GM12878 (cell line): ENCODE results near the gene SSR1. TPM values are rescaled to one million over a fixed set of nuclear protein-coding genes. Genes with fewer than 3 reads are reported as not detected.
A peak's percentile ranks its signal among the peaks of the same experiment; 100 is the strongest.

Source experiments
- ATAC-seq: fragments of 200-7000 bp; cut with Tn5 transposase; 3 replicates; pipeline ENCODE4 v1.9.1; 2020; ENCODE audit warnings: mild to moderate bottlenecking, moderate library complexity
- BruUV-seq: library from RNA; stranded (reverse); fragments of 400-500 nt; replicated peaks from 2 replicates; lab custom pipeline; 2021; lab: Mats Ljungman, UMichigan
- CTCF ChIA-PET: fragments of 300-600 bp; sonication (Branson Sonifier 250); formaldehyde crosslinking; extraction: SDS; loops from one replicate; lab custom pipeline; 2021; ENCODE audit warnings: inconsistent platforms; lab: Yijun Ruan, JAX
- POLR2A ChIA-PET: fragments of 350-600 bp; formaldehyde crosslinking; extraction: SDS; loops from one replicate; lab custom pipeline; 2021; ENCODE audit warnings: inconsistent platforms; lab: Charles Lee
- RAD21 ChIA-PET: fragments of 300-600 bp; sonication (Branson Sonifier 250); formaldehyde crosslinking; loops from one replicate; lab custom pipeline; 2023; ENCODE audit warnings: antibody characterized with exemption; ENCODE audit not compliant: unreplicated experiment; lab: Charles Lee
- SMC1A ChIA-PET: fragments of 300-600 bp; sonication (Branson Sonifier 250); formaldehyde crosslinking; loops from one replicate; lab custom pipeline; 2023; ENCODE audit not compliant: unreplicated experiment, uncharacterized antibody; lab: Charles Lee
- DNase-seq: peaks from one replicate; pipeline ENCODE4 v3.0.0-alpha.2; 2011; ENCODE audit warnings: low read depth, low spot score
- FAIRE-seq: peaks from 3 replicates; lab custom pipeline; 2011; peaks lifted over from hg19 to GRCh38; lab: Jason Lieb, UNC
- H2AFZ ChIP-seq: 2 replicates; pipeline ENCODE4 v1.6.0; 2011; ENCODE audit warnings: low read depth, low read length, control low read depth; ENCODE audit not compliant: control insufficient read depth
- H3K27ac ChIP-seq: 2 replicates; pipeline ENCODE4 v1.5.1; 2011; ENCODE audit warnings: control low read depth; ENCODE audit not compliant: control insufficient read depth, insufficient read depth
- H3K27me3 ChIP-seq, 2 experiments: replicated peaks in 1 of 2; 2 replicates each; pipeline versions ENCODE4 v1.6.0 to v1.6.1; 2011; ENCODE audit warnings: low read length in 1 of 2; ENCODE audit not compliant: control insufficient read depth in 2 of 2, insufficient read depth in 2 of 2
- H3K36me3 ChIP-seq, 2 experiments: 2 replicates each; pipeline ENCODE4 v1.5.1; 2011; ENCODE audit warnings: low read length in 1 of 2; ENCODE audit not compliant: control insufficient read depth in 2 of 2, insufficient read depth in 2 of 2
- H3K4me1 ChIP-seq: 2 replicates; pipeline ENCODE4 v1.6.1; 2011; ENCODE audit warnings: mild to moderate bottlenecking, low read length, moderate library complexity, mixed read lengths; ENCODE audit not compliant: control insufficient read depth, insufficient read depth
- H3K4me2 ChIP-seq: 2 replicates; pipeline ENCODE4 v1.6.0; 2011; ENCODE audit warnings: control low read depth; ENCODE audit not compliant: control insufficient read depth, insufficient read depth
- H3K4me3 ChIP-seq: fragments of 200-600 bp; sonication (generic); 2 replicates; pipeline ENCODE4 v1.5.1; 2016
- H3K79me2 ChIP-seq: 2 replicates; pipeline ENCODE4 v1.6.0; 2011; ENCODE audit warnings: low read length; ENCODE audit not compliant: control insufficient read depth, insufficient read depth
- H3K9ac ChIP-seq: 2 replicates; pipeline ENCODE4 v1.8.0; 2011; ENCODE audit warnings: low read length, control low read depth, mixed read lengths; ENCODE audit not compliant: control insufficient read depth, insufficient read depth
- H3K9me3 ChIP-seq: replicated peaks from 3 replicates; pipeline ENCODE4 v1.5.1; 2011; ENCODE audit warnings: mild to moderate bottlenecking, low read length; ENCODE audit not compliant: control insufficient read depth, insufficient read depth
- H4K20me1 ChIP-seq: 2 replicates; pipeline ENCODE4 v1.6.0; 2011; ENCODE audit not compliant: control insufficient read depth, insufficient read depth
- CEBPB ChIP-seq, 2 experiments: fragments of 150-350 bp in 1 of 2; IDR thresholded peaks; 2 replicates each; pipeline ENCODE4 v1.6.1; 2012 to 2014; ENCODE audit warnings: low read depth in 2 of 2, low read length in 2 of 2, borderline replicate concordance in 1 of 2, inconsistent platforms in 1 of 2
- EP300 ChIP-seq, 2 experiments: fragments of 150-350 bp in 1 of 2; IDR thresholded peaks; 2 replicates each; pipeline ENCODE4 v1.6.1; 2011 to 2012; ENCODE audit warnings: low read depth in 2 of 2, low read length in 2 of 2, borderline replicate concordance in 1 of 2, improper control_type of control experiment in 1 of 2, inconsistent platforms in 1 of 2; ENCODE audit not compliant: control insufficient read depth in 1 of 2
- HDAC6 ChIP-seq: fragments of 200-600 bp; sonication (generic); IDR thresholded peaks from one replicate; pipeline ENCODE4 v1.8.0; 2017; ENCODE audit warnings: antibody characterized with exemption; ENCODE audit not compliant: unreplicated experiment
- RELB ChIP-seq: fragments of 450-650 bp; IDR thresholded peaks from 2 replicates; pipeline ENCODE4 v1.6.1; 2017; ENCODE audit warnings: low read depth, mild to moderate bottlenecking, moderate library complexity
- SIX5 ChIP-seq: IDR thresholded peaks from 2 replicates; pipeline ENCODE4 v1.6.1; 2011; ENCODE audit warnings: mild to moderate bottlenecking, low read depth, low read length, moderate library complexity; ENCODE audit not compliant: severe bottlenecking
- SMAD1 ChIP-seq: fragments of 450-650 bp; IDR thresholded peaks from 2 replicates; pipeline ENCODE4 v1.6.1; 2018; ENCODE audit warnings: mild to moderate bottlenecking, low read depth; ENCODE audit not compliant: partially characterized antibody
- SMAD5 ChIP-seq: IDR thresholded peaks from 2 replicates; pipeline ENCODE4 v1.6.1; 2016; ENCODE audit warnings: antibody characterized with exemption, low read depth
- SUPT20H ChIP-seq: IDR thresholded peaks from 2 replicates; pipeline ENCODE4 v1.6.1; 2011; ENCODE audit warnings: low read depth, mild to moderate bottlenecking, low read length, moderate library complexity, borderline replicate concordance; ENCODE audit not compliant: control insufficient read depth
- TARDBP ChIP-seq: IDR thresholded peaks from 2 replicates; pipeline ENCODE4 v1.6.1; 2016; ENCODE audit warnings: borderline replicate concordance
- TCF3 ChIP-seq: IDR thresholded peaks from 2 replicates; pipeline ENCODE4 v1.6.1; 2012; ENCODE audit warnings: low read depth, mild to moderate bottlenecking, low read length, borderline replicate concordance; ENCODE audit not compliant: insufficient read depth
- WRNIP1 ChIP-seq: IDR thresholded peaks from 2 replicates; pipeline ENCODE4 v1.6.1; 2011; ENCODE audit warnings: low read depth, low read length, improper control_type of control experiment, borderline replicate concordance
- ZNF207 ChIP-seq: fragments of 450-650 bp; IDR thresholded peaks from 2 replicates; pipeline ENCODE4 v1.6.1; 2014; ENCODE audit warnings: antibody characterized with exemption, mild to moderate bottlenecking, borderline replicate concordance
- ZNF217 ChIP-seq: fragments of 450-650 bp; IDR thresholded peaks from 2 replicates; pipeline ENCODE4 v1.6.1; 2017; ENCODE audit warnings: antibody characterized with exemption, mild to moderate bottlenecking
- WGBS: methylation state at CpG from one replicate; pipeline ENCODE4 v1.1.6; 2016; ENCODE audit warnings: low lambda C conversion rate; ENCODE audit not compliant: insufficient replicate concordance, insufficient coverage; ENCODE audit errors: missing lambda C conversion rate; 5-methylcytosine and 5-hydroxymethylcytosine counted together
- in situ Hi-C: fragments of 300-500 bp; cut with MboI; formaldehyde crosslinking; loops from 9 replicates; pipeline ENCODE4 v1.14.3; 2018; ENCODE audit warnings: mixed read lengths
- intact Hi-C: fragments of 100-400 bp; cut with micrococcal nuclease; formaldehyde crosslinking; loops from one replicate; pipeline ENCODE4 v1.14.2; 2022; ENCODE audit not compliant: unreplicated experiment
- polyA plus RNA-seq, 11 experiments: library from polyadenylated mRNA; depleted of rRNA in 4 of 11; unstranded in 6 of 11; stranded (reverse) in 5 of 11; fragments of >200 nt; fragmentation: Nextera tagmentation in 4 of 11; fragmentation: Illumina TruSeq in 1 of 11; extraction: Ambion mirVana in 4 of 11; extraction: Trizol in 1 of 11; gene quantifications; 1 replicate in 1 of 11; 2 replicates in 10 of 11; pipeline versions ENCODE4 v1.2.1 to v1.2.3, GENCODE V29; 2011 to 2016; ENCODE audit warnings: inconsistent platforms in 2 of 11, missing spikeins in 2 of 11, low read depth in 1 of 11
- total RNA-seq, 4 experiments: library from RNA; depleted of rRNA in 3 of 4; stranded (reverse); fragments of >200 nt in 3 of 4; fragmentation: Illumina TruSeq in 1 of 4; extraction: Trizol in 1 of 4; gene quantifications; 2 replicates each; pipeline versions ENCODE4 v1.2.1 to v1.2.3, GENCODE V29; 2013 to 2021
- TF ChIP-seq, protein P1 (sequence below): IDR thresholded peaks from 2 replicates; pipeline ENCODE4 v1.6.1; 2012; ENCODE audit warnings: low read length, inconsistent platforms
- TF ChIP-seq, protein P2 (sequence below): fragments of 450-650 bp; conservative IDR thresholded peaks from 2 replicates; pipeline ENCODE4 v1.6.1; 2017; ENCODE audit warnings: mild to moderate bottlenecking, moderate library complexity

Gene SSR1
- total and polyA plus RNA-seq, 10 of the 15 experiments (the other 5 are each of a cell fraction or from before 2014, with no cell fraction given): 42.0 to 209 (median 128) TPM

GRCh38 chr6:7343546-7344475 is 30.8 kb upstream of the SSR1 start (continued):
- TF ChIP-seq HDAC6: no peak
- no peak for TF ChIP-seq SIX5
- TF ChIP-seq, protein P1, sequence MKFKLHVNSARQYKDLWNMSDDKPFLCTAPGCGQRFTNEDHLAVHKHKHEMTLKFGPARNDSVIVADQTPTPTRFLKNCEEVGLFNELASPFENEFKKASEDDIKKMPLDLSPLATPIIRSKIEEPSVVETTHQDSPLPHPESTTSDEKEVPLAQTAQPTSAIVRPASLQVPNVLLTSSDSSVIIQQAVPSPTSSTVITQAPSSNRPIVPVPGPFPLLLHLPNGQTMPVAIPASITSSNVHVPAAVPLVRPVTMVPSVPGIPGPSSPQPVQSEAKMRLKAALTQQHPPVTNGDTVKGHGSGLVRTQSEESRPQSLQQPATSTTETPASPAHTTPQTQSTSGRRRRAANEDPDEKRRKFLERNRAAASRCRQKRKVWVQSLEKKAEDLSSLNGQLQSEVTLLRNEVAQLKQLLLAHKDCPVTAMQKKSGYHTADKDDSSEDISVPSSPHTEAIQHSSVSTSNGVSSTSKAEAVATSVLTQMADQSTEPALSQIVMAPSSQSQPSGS: no peak
- TF ChIP-seq TARDBP: no peak
- TF ChIP-seq SMAD5: no peak
- no peak for TF ChIP-seq EP300 (IDR thresholded peaks at IDR 0.05; ENCODE audit: borderline replicate concordance in 1 of 2, control insufficient read depth in 1 of 2, low read depth in 2 of 2, low read length in 2 of 2)
- no peak for TF ChIP-seq WRNIP1

DNA sequence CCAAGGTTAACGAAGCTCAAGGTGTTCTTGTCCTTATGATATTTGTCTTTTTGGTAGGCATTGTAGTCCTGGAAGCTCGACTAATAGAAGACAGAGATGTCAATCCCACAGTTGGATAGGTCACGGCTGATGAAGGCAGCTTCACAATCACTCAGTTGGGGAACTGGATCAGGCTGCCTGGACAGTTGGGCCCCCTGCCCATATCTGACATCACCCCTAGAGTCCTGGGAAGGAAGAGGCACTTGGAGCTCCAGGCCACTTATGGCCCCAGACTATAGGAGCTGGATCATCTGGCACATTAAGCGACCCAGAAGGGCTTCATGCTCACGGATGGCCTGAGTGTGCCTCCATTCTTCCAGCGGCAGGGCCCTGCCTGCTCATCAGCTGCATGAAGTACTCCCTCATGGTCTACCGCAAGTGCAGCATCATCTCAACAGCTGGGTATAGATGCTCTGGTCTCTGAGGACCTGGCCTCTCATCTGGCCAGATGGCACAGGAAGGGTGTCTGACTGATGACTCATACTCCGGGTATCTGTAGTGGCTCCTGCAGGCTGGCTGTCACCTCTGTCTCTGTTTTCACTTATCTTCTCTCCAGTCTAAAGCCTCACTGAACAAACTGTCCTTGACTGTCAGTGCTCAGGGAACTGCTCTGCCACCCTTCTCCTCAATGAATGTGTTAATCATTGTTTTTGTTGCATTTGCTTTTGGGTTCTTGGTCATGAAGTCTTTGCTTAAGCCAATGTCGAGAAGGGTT is 29.2 kb upstream of the SSR1 start:
- ChIA-PET SMC1A (interaction anchor here (1.0 kb wide), 1 partner anchor 66 kb away, joined by 3 read pairs; no protein-coding TSS in a partner anchor), POLR2A (no interaction called here), CTCF (interaction anchor here (8.4 kb wide), 1 partner anchor 66 kb away, joined by 83 read pairs; no protein-coding TSS in a partner anchor), RAD21 (interaction anchor here (0.6 kb wide), 1 partner anchor 26 kb away, joined by 3 read pairs; no protein-coding TSS in a partner anchor)
- H3K9ac ChIP-seq: no peak overlapping the region
- H3K4me2 ChIP-seq: no peak overlapping the region
- no peak overlapping the region for H3K4me3 ChIP-seq
- ATAC-seq: peak; percentile 76
- intact Hi-C loops (no loop called here), in situ Hi-C loops (no loop called here)
- peaks cover 0 to 1% of the 10 kb centered on the region in 2 experiments; a peak in 2 of 4 replicates for H3K27me3 ChIP-seq
- H3K36me3 ChIP-seq: no peaks in the 10 kb centered on the region
- no peak for FAIRE-seq
- no peak for DNase-seq
- no peaks in the 10 kb centered on the region for H4K20me1 ChIP-seq
- no peaks in the 10 kb centered on the region for H3K9me3 ChIP-seq
- H3K4me1 ChIP-seq: no peaks in the 10 kb centered on the region
- no peak overlapping the region for H2AFZ ChIP-seq
- H3K27ac ChIP-seq: no peak overlapping the region
- no peaks in the 10 kb centered on the region for H3K79me2 ChIP-seq
- WGBS: 35% methylated on average over 9 of the region's 9 CpGs
- BruUV-seq: no TSS peak
- no peak for TF ChIP-seq TCF3
- TF ChIP-seq, protein P2, sequence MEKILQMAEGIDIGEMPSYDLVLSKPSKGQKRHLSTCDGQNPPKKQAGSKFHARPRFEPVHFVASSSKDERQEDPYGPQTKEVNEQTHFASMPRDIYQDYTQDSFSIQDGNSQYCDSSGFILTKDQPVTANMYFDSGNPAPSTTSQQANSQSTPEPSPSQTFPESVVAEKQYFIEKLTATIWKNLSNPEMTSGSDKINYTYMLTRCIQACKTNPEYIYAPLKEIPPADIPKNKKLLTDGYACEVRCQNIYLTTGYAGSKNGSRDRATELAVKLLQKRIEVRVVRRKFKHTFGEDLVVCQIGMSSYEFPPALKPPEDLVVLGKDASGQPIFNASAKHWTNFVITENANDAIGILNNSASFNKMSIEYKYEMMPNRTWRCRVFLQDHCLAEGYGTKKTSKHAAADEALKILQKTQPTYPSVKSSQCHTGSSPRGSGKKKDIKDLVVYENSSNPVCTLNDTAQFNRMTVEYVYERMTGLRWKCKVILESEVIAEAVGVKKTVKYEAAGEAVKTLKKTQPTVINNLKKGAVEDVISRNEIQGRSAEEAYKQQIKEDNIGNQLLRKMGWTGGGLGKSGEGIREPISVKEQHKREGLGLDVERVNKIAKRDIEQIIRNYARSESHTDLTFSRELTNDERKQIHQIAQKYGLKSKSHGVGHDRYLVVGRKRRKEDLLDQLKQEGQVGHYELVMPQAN: no peak
- TF ChIP-seq SUPT20H: no peak
- TF ChIP-seq CEBPB (IDR thresholded peaks at IDR 0.05; ENCODE audit: borderline replicate concordance in 1 of 2, low read depth in 2 of 2, low read length in 2 of 2): no peak
- no peak for TF ChIP-seq ZNF217
- no peak for TF ChIP-seq SMAD1
- TF ChIP-seq RELB: no peak
- no peak for TF ChIP-seq ZNF207
